Vagina (tissue), 2 donors: ENCODE data around the gene ST6GALNAC4.

Experiments
- CTCF ChIP-seq, 3 experiments: fragments of 450-650 bp in 2 of 3; fragments of 200-600 bp in 1 of 3; sonication (generic) in 1 of 3; IDR thresholded peaks; one replicate each; pipeline ENCODE4 v1.5.1; 2017 to 2019; ENCODE audit warnings: antibody characterized with exemption in 3 of 3, mild to moderate bottlenecking in 2 of 3, moderate library complexity in 2 of 3
- POLR2A ChIP-seq, 2 donors: fragments of 450-650 bp; IDR thresholded peaks; one replicate each; pipeline ENCODE4 v1.6.1; 2017; ENCODE audit warnings: antibody characterized with exemption in 2 of 2, mild to moderate bottlenecking in 2 of 2, moderate library complexity in 2 of 2

DNA sequence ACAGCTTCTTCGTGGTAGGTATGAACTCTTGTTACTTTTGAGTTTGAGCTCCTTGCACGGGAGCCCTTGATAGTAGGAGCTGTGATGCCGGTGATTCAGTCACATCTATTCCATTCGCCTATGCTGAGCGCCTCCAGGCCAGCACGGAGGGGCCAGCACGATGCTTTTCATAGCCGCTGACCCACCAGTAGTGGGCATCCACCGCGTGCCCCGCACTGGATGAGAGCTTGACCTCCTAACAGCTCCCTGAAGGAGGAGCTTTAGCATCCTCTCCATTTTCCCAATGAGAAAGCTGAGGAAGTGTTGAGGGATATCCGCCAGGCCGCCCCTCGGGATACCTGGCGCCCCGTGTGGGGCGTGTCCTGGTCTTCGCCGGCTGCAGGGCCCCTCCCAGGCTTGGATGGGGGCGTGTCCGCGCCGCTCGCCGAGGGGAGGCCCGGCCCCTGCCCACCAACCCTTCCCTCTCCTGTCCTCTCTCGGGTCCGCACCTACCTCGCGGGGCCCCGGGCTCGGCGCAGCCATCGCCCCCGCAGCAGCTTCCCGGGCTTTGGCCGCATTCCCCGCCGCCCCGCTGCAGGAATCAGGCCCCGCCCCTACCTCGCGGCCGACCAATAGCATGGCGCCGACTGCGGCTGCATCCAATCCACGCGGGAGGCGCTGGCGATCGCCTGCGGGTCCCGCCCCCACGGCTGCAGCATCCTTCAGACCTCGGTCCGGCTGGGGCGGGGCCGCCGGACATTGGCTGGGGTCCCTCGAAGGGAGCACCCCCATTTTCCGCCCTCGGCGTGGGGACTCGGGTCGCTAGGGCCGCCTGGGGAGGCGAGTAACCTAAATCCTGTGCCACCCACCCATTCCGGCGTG lies 13.6 kb upstream of the ST6GALNAC4 start, which contains the start of gene PIP5KL1:
- no peak for TF ChIP-seq CTCF (IDR thresholded peaks at IDR 0.05)
- no peak for TF ChIP-seq POLR2A (IDR thresholded peaks at IDR 0.05)
